ENCODE data around the gene GSTM4.

- TF ChIP-seq CTCF (IDR thresholded peaks at IDR 0.05; ENCODE audit: insufficient read depth, low read length) (no peak), SPI1 (IDR thresholded peaks at IDR 0.05; ENCODE audit: borderline replicate concordance, low read depth) (no peak)
Measured at GRCh38 chr1:109668123-109668775, 12.3 kb downstream of the GSTM4 start.
